GM21723 (cell line): ENCODE results near the gene NR2F6.

ENCODE experiments used
- ATAC-seq: cut with Tn5 transposase; IDR thresholded peaks from one replicate; pipeline ENCODE4 v1.9.1; 2021; ENCODE audit warnings: mild to moderate bottlenecking, moderate library complexity; ENCODE audit not compliant: unreplicated experiment

The NR2F6 gene

GRCh38 chr19:17240826-17241399 is 4.8 kb downstream of the NR2F6 start:
- no peak for ATAC-seq

- ATAC-seq: no peak
These were observed 5.5 kb downstream of the NR2F6 start for GRCh38 chr19:17240062-17240752.

DNA sequence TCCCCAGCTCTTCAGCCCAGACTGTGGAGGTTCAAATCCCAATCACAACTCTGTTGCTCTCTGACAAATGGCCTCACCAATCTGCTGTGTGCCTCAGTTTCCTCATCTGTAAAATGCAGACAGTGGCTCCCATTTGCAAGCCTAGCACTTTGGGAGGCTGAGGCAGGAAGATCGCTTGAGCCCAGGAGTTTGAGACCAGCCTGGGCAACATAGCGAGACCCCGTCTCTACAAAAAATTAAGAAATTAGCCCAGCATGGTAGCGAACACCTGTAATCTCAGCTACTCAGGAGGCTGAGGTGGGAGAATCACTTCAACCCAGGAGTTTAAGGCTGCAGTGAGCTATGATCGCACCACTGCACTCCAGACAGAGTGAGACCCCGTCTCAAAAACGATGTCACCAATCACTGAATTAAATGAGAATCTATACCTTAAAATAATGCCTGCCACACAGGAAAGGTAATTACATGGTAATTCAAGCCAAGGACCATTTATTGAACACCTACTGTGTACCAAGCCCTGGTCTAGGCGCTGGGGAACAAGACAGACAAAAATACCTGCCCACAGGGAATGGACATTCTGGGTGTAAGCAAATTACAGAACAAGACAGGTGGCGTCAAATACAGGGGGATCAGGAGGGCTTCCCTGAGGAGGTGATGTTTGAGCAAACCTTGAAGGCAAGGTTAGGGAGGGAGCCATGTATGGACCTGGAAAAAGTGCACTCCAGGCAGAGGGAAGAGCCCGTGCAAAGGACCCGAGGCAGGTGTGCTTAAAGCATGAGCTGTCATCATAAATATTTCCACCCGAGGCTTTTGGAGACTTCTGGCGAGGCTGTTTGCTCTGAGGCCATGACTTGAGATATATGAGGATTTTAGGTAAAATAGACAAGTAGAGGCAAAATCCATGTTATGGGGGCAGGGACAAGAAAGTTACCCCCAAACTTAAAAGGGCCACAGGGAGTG is 7.7 kb downstream of the NR2F6 start:
- ATAC-seq: no peak

DNA sequence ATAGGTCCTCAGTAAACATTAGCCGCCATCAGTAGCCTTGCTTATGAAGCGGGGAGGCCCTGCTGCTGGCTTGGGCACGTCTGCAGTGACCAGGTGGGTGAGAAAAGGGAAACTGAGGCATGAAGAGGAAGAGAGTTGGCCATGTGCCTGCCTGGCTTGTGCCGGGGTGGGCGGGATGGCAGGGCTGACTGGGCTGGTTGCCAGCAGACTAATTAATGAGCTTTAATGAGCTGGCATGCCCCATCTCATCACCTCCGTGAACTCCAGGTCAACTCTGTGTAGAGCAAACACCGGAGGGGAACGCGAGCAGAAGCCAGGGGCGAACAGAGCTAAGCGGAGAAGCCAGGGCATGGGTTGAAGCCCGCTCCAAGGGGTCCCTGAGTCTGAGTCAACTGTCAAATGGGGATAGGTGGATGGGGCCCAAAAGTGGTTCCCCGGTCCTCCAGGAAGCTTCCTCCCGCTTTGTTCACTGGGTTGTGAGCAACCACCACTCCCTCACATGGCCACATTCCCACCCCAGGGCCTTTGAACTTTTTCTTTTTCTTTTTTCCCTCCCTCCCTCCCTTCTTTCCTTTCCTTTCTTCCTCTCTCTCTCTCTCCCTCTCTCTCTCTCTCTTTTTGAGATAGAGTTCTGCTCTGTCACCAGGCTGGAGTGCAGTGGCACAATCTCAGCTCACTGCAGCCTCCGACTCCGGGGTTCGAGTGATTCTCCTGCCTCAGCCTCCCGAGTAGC is 8.7 kb downstream of the NR2F6 start:
- no peak for ATAC-seq

- ATAC-seq: no peak
These were observed 9.5 kb downstream of the NR2F6 start for GRCh38 chr19:17235971-17236777.

GRCh38 chr19:17235300-17235970 is 10.3 kb downstream of the NR2F6 start:
- peak; percentile 59 for ATAC-seq

- ATAC-seq: peak; percentile 69
These were observed 10.8 kb downstream of the NR2F6 start for GRCh38 chr19:17234911-17235299.

- no peak for ATAC-seq
These were observed 13.5 kb downstream of the NR2F6 start for GRCh38 chr19:17232258-17232657.

GRCh38 chr19:17229890-17230289 is 15.8 kb downstream of the NR2F6 start:
- ATAC-seq: no peak

DNA sequence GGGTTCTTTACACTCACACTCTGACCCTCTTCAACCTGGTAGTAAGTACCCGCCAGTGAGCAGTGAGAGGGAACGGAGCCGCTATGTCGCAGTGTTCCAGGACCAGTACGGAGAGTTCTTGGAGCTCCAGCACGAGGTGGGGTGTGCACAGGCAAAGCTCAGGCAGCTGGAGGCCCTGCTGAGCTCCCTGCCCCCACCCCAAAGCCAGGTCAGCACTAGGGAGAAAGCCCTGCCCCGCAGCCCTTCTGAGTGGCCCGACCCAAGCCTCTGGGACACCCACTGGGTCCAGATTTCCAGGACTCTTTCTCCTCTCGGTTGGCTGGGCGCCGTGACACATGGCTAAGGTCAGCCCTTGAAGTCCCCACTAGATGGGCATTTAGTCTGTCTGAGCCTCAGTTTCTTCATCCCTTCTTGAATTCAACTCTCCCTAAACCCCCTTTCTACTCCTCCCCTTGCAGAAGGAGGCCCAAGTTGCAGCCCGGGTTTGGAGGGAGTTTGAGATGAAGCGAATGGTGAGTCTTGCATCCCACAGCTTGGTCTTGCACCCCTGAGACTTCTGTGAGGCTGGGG is 17.8 kb downstream of the NR2F6 start:
- no peak for ATAC-seq

- peak; percentile 92 for ATAC-seq
These were observed 19.5 kb downstream of the NR2F6 start, which contains the start of gene OCEL1 for GRCh38 chr19:17226002-17226933. OCEL1 (plus strand) TSS chr19:17226226; CDS start chr19:17226248, 22 bp downstream.

GRCh38 chr19:17225053-17225452 is 20.7 kb downstream of the NR2F6 start:
- ATAC-seq: no peak

- ATAC-seq: no peak
These were observed 25.4 kb downstream of the NR2F6 start for GRCh38 chr19:17220207-17220758.

DNA sequence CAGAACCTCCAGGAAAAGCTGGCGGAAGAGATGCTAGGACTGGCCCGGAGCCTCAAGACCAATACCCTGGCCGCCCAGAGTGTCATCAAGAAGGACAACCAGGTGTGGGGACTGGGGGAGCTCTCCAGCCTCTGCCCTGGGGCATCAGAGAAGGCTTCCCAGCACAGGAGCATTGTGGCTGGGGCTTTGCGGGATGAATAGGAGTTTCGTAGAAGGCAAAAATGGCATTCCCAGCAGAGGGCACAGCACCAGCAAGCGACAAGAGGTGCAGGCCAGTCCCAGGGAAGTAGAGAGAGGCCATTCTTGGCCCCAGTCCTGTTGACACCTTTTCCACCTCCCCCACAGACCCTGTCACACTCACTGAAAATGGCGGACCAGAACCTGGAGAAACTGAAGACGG is 26.4 kb downstream of the NR2F6 start:
- no peak for ATAC-seq

GRCh38 chr19:17216058-17216670 is 29.6 kb downstream of the NR2F6 start:
- no peak for ATAC-seq

DNA sequence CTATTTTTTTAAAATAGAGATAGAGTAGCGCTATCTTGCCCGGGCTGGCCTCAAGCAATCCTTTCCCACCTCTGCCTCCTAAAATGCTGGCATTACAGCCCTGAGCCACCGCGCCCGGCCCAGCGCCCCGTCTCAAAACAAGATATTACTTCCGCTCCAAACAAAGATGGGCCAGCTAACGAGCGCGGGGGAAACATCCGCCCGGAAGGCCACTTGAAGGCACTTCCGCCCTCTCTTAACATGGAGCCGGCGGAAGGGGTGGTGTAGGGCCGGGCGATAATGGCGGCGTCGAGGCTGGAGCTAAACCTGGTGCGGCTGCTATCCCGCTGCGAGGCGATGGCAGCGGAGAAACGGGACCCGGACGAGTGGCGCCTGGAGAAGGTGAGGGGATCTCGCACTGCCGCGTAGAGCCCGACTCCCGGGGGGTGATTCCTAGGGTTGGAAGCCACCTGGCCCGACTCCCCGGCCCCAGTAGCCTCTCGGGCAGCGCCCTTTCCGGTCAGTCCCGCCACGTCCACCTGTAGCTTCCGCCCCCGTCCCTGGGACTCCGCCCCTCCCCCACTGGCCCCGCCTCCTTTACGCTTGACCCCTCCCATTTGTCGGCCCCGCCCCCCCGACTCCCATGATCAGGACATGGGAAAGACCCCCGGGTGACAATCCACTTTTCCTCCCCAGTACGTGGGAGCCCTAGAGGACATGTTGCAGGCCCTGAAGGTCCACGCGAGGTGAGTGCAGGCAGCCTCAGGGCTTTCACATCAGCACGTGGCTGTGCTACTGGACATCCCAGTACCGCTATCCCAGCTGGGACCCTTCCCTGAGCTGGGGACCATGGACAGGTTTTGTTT is 30.4 kb downstream of the NR2F6 start, which contains the start of gene USE1:
USE1 (plus strand) TSS at position 231 of the 845 bp plus-strand sequence; CDS start at position 280, 49 bp downstream.
- peak; percentile 72 for ATAC-seq
